OCI-LY7 (cell line): ENCODE data around the gene NDUFAF2.

Source experiments
- EZH2phosphoT487 ChIP-seq: fragments of 200-600 bp; sonication (generic); IDR thresholded peaks from 2 replicates; pipeline ENCODE4 v1.6.1; 2018; ENCODE audit warnings: low read depth, borderline replicate concordance, mild to moderate bottlenecking, mixed run types, antibody characterized with exemption, low read length, moderate library complexity, mixed read lengths
- TF ChIP-seq, protein P1 (sequence below): fragments of 200-600 bp; sonication (generic); conservative IDR thresholded peaks from 2 replicates; pipeline ENCODE4 v1.5.1; 2014; ENCODE audit warnings: mild to moderate bottlenecking, antibody characterized with exemption, low read length, moderate library complexity, mixed read lengths

GRCh38 chr5:61142811-61143210, 197.8 kb downstream of the NDUFAF2 start:
- TF ChIP-seq, protein P1, sequence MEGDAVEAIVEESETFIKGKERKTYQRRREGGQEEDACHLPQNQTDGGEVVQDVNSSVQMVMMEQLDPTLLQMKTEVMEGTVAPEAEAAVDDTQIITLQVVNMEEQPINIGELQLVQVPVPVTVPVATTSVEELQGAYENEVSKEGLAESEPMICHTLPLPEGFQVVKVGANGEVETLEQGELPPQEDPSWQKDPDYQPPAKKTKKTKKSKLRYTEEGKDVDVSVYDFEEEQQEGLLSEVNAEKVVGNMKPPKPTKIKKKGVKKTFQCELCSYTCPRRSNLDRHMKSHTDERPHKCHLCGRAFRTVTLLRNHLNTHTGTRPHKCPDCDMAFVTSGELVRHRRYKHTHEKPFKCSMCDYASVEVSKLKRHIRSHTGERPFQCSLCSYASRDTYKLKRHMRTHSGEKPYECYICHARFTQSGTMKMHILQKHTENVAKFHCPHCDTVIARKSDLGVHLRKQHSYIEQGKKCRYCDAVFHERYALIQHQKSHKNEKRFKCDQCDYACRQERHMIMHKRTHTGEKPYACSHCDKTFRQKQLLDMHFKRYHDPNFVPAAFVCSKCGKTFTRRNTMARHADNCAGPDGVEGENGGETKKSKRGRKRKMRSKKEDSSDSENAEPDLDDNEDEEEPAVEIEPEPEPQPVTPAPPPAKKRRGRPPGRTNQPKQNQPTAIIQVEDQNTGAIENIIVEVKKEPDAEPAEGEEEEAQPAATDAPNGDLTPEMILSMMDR, result no peak
- no peak for TF ChIP-seq EZH2phosphoT487
